HEK293T (cell line): ENCODE results near the gene MAP3K10.

ENCODE experiments used
- ELF4 ChIP-seq: fragments of 450-650 bp; IDR thresholded peaks from 2 replicates; pipeline ENCODE4 v1.6.1; 2017; ENCODE audit warnings: antibody characterized with exemption
- FOXK2 ChIP-seq: fragments of 450-650 bp; IDR thresholded peaks from 2 replicates; pipeline ENCODE4 v1.6.1; 2016; ENCODE audit warnings: mild to moderate bottlenecking
- FOXM1 ChIP-seq: fragments of 450-650 bp; IDR thresholded peaks from 2 replicates; pipeline ENCODE4 v1.6.1; 2017; ENCODE audit warnings: mild to moderate bottlenecking, borderline replicate concordance
- HDGF ChIP-seq: fragments of 450-650 bp; IDR thresholded peaks from 2 replicates; pipeline ENCODE4 v1.6.1; 2017; ENCODE audit warnings: antibody characterized with exemption, borderline replicate concordance
- LEF1 ChIP-seq: fragments of 450-650 bp; IDR thresholded peaks from 2 replicates; pipeline ENCODE4 v1.6.1; 2017; ENCODE audit warnings: mild to moderate bottlenecking, borderline replicate concordance
- NFRKB ChIP-seq: fragments of 450-650 bp; IDR thresholded peaks from 2 replicates; pipeline ENCODE4 v1.6.1; 2016; ENCODE audit warnings: mild to moderate bottlenecking, moderate library complexity
- SP1 ChIP-seq: fragments of 450-650 bp; IDR thresholded peaks from 2 replicates; pipeline ENCODE4 v1.6.1; 2017
- TARDBP ChIP-seq: fragments of 450-650 bp; IDR thresholded peaks from 2 replicates; pipeline ENCODE4 v1.6.1; 2016

DNA sequence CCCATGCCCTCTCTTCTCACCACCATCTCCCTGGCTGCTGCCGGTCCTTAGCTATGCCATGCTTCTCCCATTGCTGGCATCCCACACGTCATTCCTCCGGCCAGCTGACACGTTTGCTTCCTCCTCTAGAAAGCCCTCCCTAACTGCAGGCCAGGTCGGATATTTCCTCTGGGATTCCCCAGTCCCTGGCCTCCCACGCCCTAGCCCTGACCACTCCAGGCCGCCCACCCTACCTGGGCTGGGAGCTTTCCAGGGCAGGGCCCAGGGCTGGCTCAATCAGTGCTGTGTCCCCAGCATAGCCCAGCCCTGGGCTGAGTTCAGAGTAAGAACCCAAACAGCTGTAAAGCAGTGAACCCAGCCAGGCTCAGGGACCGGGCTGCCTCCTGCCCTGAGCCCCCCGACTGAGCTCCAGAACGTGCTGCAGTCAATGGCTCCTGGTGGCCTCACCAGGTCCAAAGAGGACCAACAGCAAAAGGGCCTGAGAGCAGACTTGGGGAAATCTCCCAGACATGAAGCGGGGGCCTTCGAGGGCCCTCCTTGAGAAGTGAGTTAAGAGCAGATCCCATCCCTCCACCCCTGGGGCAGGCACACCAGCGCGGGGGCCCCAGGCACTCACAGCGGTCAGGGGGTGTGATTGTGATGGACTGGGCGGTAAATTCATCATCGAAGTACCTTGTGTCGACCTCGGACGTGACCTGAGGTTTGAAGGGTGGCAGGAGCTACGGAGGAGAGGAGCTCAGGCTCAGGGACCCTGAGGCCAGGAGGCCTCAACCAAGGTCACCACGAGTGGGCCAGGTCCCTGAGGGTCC is 43.4 kb downstream of the MAP3K10 start:
- TF ChIP-seq LEF1, result no peak
- TF ChIP-seq SP1, result no peak
- no peak for TF ChIP-seq FOXK2
- TF ChIP-seq HDGF, result no peak
- no peak for TF ChIP-seq ELF4
- no peak for TF ChIP-seq FOXM1
- no peak for TF ChIP-seq NFRKB
- no peak for TF ChIP-seq TARDBP
